HepG2 (cell line): ENCODE measurements around the gene IQSEC1.

Source experiments
- GZF1 ChIP-seq: sonication (generic); formaldehyde crosslinking; IDR thresholded peaks from 2 replicates; pipeline ENCODE4 v1.5.1; 2020; ENCODE audit warnings: mild to moderate bottlenecking, missing genetic modification reagents
- HDAC2 ChIP-seq: sonication (generic); formaldehyde crosslinking; IDR thresholded peaks from 2 replicates; pipeline ENCODE4 v1.4.0; 2020; ENCODE audit warnings: missing genetic modification reagents
- HNRNPLL ChIP-seq: fragments of 200-400 bp; formaldehyde crosslinking; IDR thresholded peaks from 2 replicates; pipeline ENCODE4 v1.6.1; 2017; ENCODE audit warnings: mild to moderate bottlenecking, low read depth, low read length; ENCODE audit not compliant: poor library complexity, severe bottlenecking
- KLF16 ChIP-seq, 2 experiments: sonication (generic) in 1 of 2; formaldehyde crosslinking in 1 of 2; IDR thresholded peaks; 2 replicates each; pipeline versions ENCODE4 v1.6.1 to v1.8.0; 2016 to 2023; ENCODE audit warnings: missing genetic modification reagents in 2 of 2, missing compliant biosample characterization in 1 of 2
- NFIC ChIP-seq: IDR thresholded peaks from 2 replicates; pipeline ENCODE4 v1.6.1; 2012; ENCODE audit warnings: mild to moderate bottlenecking, low read length, inconsistent platforms
- PAF1 ChIP-seq: IDR thresholded peaks from 2 replicates; pipeline ENCODE4 v1.6.1; 2016; ENCODE audit warnings: missing genetic modification reagents, missing compliant biosample characterization
- POLR2AphosphoS5 ChIP-seq: IDR thresholded peaks from 2 replicates; pipeline ENCODE4 v1.6.1; 2012; ENCODE audit warnings: low read depth, low read length
- RAD21 ChIP-seq: fragments of 450-650 bp; formaldehyde crosslinking; IDR thresholded peaks from 2 replicates; pipeline ENCODE4 v1.5.0; 2020; ENCODE audit warnings: mild to moderate bottlenecking
- SIN3B ChIP-seq: fragments of 150-350 bp; IDR thresholded peaks from 2 replicates; pipeline ENCODE4 v1.6.1; 2014; ENCODE audit warnings: low read length
- ZNF746 ChIP-seq: sonication (generic); formaldehyde crosslinking; IDR thresholded peaks from 2 replicates; pipeline ENCODE4 v1.8.0; 2022; ENCODE audit warnings: mild to moderate bottlenecking, missing genetic modification reagents
- ZSCAN29 ChIP-seq: sonication (generic); formaldehyde crosslinking; conservative IDR thresholded peaks from 2 replicates; pipeline ENCODE4 v1.4.0; 2020; ENCODE audit warnings: mild to moderate bottlenecking, missing genetic modification reagents
- TF ChIP-seq, protein P1 (sequence below): sonication (generic); formaldehyde crosslinking; IDR thresholded peaks from 2 replicates; pipeline ENCODE4 v1.5.0; 2020; ENCODE audit warnings: missing genetic modification reagents
- TF ChIP-seq, protein P2 (sequence below): sonication (generic); formaldehyde crosslinking; IDR thresholded peaks from 2 replicates; pipeline ENCODE4 v1.4.0; 2020; ENCODE audit warnings: missing genetic modification reagents
- TF ChIP-seq, protein P3 (sequence below): sonication (generic); formaldehyde crosslinking; IDR thresholded peaks from 2 replicates; pipeline ENCODE4 v1.5.0; 2020; ENCODE audit warnings: mild to moderate bottlenecking, missing genetic modification reagents, moderate library complexity

- TF ChIP-seq HDAC2 (CRISPR knock-in tag) = no peak
- no peak for TF ChIP-seq RAD21 (CRISPR knock-in tag)
- no peak for TF ChIP-seq HNRNPLL
- no peak for TF ChIP-seq KLF16 (CRISPR knock-in tag; IDR thresholded peaks at IDR 0.05)
- TF ChIP-seq NFIC = no peak
- TF ChIP-seq, protein P1, sequence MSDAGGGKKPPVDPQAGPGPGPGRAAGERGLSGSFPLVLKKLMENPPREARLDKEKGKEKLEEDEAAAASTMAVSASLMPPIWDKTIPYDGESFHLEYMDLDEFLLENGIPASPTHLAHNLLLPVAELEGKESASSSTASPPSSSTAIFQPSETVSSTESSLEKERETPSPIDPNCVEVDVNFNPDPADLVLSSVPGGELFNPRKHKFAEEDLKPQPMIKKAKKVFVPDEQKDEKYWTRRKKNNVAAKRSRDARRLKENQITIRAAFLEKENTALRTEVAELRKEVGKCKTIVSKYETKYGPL = no peak
- TF ChIP-seq ZSCAN29 (CRISPR knock-in tag) = no peak
- no peak for TF ChIP-seq POLR2AphosphoS5
- TF ChIP-seq GZF1 (CRISPR knock-in tag) = no peak
- no peak for TF ChIP-seq SIN3B
- TF ChIP-seq PAF1 (CRISPR knock-in tag) = no peak
- TF ChIP-seq, protein P2, sequence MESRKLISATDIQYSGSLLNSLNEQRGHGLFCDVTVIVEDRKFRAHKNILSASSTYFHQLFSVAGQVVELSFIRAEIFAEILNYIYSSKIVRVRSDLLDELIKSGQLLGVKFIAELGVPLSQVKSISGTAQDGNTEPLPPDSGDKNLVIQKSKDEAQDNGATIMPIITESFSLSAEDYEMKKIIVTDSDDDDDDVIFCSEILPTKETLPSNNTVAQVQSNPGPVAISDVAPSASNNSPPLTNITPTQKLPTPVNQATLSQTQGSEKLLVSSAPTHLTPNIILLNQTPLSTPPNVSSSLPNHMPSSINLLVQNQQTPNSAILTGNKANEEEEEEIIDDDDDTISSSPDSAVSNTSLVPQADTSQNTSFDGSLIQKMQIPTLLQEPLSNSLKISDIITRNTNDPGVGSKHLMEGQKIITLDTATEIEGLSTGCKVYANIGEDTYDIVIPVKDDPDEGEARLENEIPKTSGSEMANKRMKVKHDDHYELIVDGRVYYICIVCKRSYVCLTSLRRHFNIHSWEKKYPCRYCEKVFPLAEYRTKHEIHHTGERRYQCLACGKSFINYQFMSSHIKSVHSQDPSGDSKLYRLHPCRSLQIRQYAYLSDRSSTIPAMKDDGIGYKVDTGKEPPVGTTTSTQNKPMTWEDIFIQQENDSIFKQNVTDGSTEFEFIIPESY (CRISPR knock-in tag) = no peak
- TF ChIP-seq, protein P3, sequence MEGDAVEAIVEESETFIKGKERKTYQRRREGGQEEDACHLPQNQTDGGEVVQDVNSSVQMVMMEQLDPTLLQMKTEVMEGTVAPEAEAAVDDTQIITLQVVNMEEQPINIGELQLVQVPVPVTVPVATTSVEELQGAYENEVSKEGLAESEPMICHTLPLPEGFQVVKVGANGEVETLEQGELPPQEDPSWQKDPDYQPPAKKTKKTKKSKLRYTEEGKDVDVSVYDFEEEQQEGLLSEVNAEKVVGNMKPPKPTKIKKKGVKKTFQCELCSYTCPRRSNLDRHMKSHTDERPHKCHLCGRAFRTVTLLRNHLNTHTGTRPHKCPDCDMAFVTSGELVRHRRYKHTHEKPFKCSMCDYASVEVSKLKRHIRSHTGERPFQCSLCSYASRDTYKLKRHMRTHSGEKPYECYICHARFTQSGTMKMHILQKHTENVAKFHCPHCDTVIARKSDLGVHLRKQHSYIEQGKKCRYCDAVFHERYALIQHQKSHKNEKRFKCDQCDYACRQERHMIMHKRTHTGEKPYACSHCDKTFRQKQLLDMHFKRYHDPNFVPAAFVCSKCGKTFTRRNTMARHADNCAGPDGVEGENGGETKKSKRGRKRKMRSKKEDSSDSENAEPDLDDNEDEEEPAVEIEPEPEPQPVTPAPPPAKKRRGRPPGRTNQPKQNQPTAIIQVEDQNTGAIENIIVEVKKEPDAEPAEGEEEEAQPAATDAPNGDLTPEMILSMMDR (CRISPR knock-in tag) = no peak
- no peak for TF ChIP-seq ZNF746 (CRISPR knock-in tag)
Measured at GRCh38 chr3:12990781-12991480, 82.3 kb downstream of the IQSEC1 start.
